RWPE2 (cell line): Measurements from ENCODE around the gene NFX1.
"Not testable (repeated sequence)": the region's sequence is repeated elsewhere in the genome, so short reads cannot be mapped to it uniquely, and the experiment has no call there.

Source experiments
- ATAC-seq: fragments of 200-7000 bp; cut with Tn5 transposase; 3 replicates; pipeline ENCODE4 v1.9.1; 2021; ENCODE audit warnings: low read depth
- DNase-seq: peaks from one replicate; pipeline ENCODE4 v3.0.0-alpha.2; 2020; ENCODE audit warnings: low spot score
- H3K27ac ChIP-seq: fragments of 450-650 bp; 2 replicates; pipeline ENCODE4 v1.5.1; 2017; ENCODE audit warnings: mild to moderate bottlenecking; ENCODE audit not compliant: poor library complexity, severe bottlenecking
- H3K27me3 ChIP-seq: fragments of 250-450 bp; sonication (Bioruptor Pico); 2 replicates; pipeline ENCODE4 v1.5.1; 2021; ENCODE audit warnings: mild to moderate bottlenecking, moderate library complexity; ENCODE audit not compliant: insufficient read depth, poor library complexity, severe bottlenecking
- H3K36me3 ChIP-seq: fragments of 250-450 bp; sonication (Bioruptor Pico); 2 replicates; pipeline ENCODE4 v1.5.1; 2020; ENCODE audit warnings: low read depth, mild to moderate bottlenecking, moderate library complexity
- H3K4me1 ChIP-seq: fragments of 250-450 bp; sonication (Bioruptor Pico); 2 replicates; pipeline ENCODE4 v1.5.1; 2021; ENCODE audit warnings: mild to moderate bottlenecking, moderate library complexity; ENCODE audit not compliant: insufficient read depth, poor library complexity, severe bottlenecking
- H3K4me3 ChIP-seq: fragments of 250-450 bp; sonication (Bioruptor Pico); 2 replicates; pipeline ENCODE4 v1.5.1; 2021; ENCODE audit warnings: mild to moderate bottlenecking, moderate library complexity; ENCODE audit not compliant: severe bottlenecking
- H3K9me3 ChIP-seq: fragments of 250-450 bp; sonication (Bioruptor Pico); 2 replicates; pipeline ENCODE4 v1.5.1; 2021; ENCODE audit warnings: mild to moderate bottlenecking, moderate library complexity; ENCODE audit not compliant: severe bottlenecking
- TF ChIP-seq, protein P1 (sequence below): fragments of 450-650 bp; IDR thresholded peaks from one replicate; pipeline ENCODE4 v1.5.1; 2017; ENCODE audit warnings: mild to moderate bottlenecking, moderate library complexity; ENCODE audit not compliant: poor library complexity, severe bottlenecking

Gene NFX1

GRCh38 chr9:33378121-33378795, 87.9 kb downstream of the NFX1 start:
- ATAC-seq (no peak), DNase-seq (no peak)
- no peak overlapping the region for H3K27ac ChIP-seq
- H3K36me3 ChIP-seq: no peaks in the 10 kb centered on the region
- TF ChIP-seq, protein P1, sequence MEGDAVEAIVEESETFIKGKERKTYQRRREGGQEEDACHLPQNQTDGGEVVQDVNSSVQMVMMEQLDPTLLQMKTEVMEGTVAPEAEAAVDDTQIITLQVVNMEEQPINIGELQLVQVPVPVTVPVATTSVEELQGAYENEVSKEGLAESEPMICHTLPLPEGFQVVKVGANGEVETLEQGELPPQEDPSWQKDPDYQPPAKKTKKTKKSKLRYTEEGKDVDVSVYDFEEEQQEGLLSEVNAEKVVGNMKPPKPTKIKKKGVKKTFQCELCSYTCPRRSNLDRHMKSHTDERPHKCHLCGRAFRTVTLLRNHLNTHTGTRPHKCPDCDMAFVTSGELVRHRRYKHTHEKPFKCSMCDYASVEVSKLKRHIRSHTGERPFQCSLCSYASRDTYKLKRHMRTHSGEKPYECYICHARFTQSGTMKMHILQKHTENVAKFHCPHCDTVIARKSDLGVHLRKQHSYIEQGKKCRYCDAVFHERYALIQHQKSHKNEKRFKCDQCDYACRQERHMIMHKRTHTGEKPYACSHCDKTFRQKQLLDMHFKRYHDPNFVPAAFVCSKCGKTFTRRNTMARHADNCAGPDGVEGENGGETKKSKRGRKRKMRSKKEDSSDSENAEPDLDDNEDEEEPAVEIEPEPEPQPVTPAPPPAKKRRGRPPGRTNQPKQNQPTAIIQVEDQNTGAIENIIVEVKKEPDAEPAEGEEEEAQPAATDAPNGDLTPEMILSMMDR: no peak
- H3K27me3 ChIP-seq: no peaks in the 10 kb centered on the region
- no peaks in the 10 kb centered on the region for H3K9me3 ChIP-seq
- H3K4me1 ChIP-seq: no peaks in the 10 kb centered on the region
- no peak overlapping the region for H3K4me3 ChIP-seq

DNA sequence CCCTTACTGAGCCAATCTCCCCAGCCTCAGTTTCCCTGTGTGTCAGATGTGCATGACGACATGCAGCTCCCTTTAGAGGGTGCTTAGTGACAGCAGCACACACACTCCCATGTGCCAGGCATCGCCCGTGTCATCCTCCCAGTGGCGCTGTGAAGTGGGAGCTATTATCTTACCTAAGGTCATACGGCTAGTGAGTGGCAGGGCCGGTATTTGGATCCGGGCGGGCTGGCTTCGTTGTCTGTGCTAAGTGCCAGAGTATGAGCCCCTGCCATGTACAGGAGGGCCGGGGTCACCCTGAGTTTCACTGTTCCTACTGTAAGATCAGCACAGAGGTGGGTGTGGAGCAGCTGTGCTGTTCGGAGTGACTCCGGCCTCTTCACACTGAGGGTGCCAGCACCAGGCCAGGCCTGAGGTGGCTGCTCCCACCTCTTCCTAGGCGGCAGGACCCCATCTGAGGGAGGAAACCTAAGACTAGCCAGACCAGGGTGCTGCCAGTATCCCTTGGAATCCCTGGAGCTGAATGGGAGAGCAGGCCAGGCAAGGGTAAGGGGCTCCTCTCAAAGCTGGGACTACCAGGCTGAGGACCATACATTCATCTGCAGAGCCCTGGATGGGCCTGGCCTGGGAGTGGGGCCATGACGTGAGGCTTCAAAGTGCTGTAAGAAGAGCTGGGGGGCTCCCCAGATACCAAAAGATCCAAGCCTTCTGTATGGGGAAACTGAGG, 89.5 kb downstream of the NFX1 start:
- Histone ChIP-seq H3K9me3 (no peaks in the 10 kb centered on the region), H3K36me3 (no peaks in the 10 kb centered on the region), H3K27ac (no peak overlapping the region), H3K4me3 (no peak overlapping the region), H3K27me3 (no peaks in the 10 kb centered on the region), H3K4me1 (no peaks in the 10 kb centered on the region)
- TF ChIP-seq, protein P1: no peak
- ATAC-seq (no peak), DNase-seq (no peak)

DNA sequence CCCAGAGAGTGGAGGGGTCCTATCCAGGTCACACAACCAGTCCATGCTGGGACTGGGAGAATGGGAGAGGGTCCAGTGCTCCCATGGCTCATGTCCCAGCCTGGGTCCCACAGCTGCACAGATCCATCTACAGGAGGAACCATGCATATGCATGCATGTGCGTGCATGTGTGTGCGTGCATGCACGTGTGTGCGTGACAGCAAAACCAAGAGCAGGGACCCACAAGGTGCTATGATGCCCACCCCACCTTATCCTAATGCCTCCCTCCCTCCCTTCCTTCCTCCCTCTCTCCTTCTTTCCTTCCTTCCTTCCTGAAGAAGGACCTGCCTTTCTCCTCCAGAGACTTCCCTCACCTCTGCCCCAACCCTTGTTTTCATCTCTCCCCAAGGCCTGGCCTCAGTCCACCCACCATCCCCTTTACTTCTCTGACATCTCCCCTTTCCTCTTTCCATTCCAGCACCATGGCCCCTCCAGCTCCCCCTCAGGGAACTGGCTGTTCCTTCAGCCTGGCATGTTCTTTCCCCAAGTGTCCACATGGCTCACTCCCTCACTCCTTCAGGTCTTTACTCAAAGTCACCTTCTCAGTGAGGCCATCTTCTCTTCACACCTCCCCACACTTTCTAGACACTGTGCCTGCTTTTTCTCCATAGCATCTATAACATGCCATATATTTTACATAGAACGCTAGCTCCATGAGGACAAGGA, 90.2 kb downstream of the NFX1 start:
- Histone ChIP-seq H3K9me3 (no peaks in the 10 kb centered on the region), H3K4me3 (no peak overlapping the region), H3K4me1 (no peaks in the 10 kb centered on the region), H3K27ac (no peak overlapping the region), H3K27me3 (no peaks in the 10 kb centered on the region), H3K36me3 (no peaks in the 10 kb centered on the region)
- ATAC-seq: no peak
- TF ChIP-seq, protein P1: no peak
- DNase-seq: no peak

GRCh38 chr9:33381231-33381791, 91.0 kb downstream of the NFX1 start:
- Histone ChIP-seq H3K36me3 (no peaks in the 10 kb centered on the region), H3K9me3 (no peaks in the 10 kb centered on the region), H3K4me1 (no peaks in the 10 kb centered on the region), H3K27me3 (no peaks in the 10 kb centered on the region), H3K4me3 (no peak overlapping the region), H3K27ac (no peak overlapping the region)
- peak; percentile 12; the same call in 1 of the 3 replicates for ATAC-seq
- no peak for DNase-seq
- TF ChIP-seq, protein P1: no peak

- H3K27me3 ChIP-seq, DNase-seq, ATAC-seq, H3K4me1 ChIP-seq, H3K27ac ChIP-seq, H3K4me3 ChIP-seq, H3K36me3 ChIP-seq, H3K9me3 ChIP-seq: not testable (repeated sequence)
Measured at GRCh38 chr9:33382397-33382796, 92.1 kb downstream of the NFX1 start.

DNA sequence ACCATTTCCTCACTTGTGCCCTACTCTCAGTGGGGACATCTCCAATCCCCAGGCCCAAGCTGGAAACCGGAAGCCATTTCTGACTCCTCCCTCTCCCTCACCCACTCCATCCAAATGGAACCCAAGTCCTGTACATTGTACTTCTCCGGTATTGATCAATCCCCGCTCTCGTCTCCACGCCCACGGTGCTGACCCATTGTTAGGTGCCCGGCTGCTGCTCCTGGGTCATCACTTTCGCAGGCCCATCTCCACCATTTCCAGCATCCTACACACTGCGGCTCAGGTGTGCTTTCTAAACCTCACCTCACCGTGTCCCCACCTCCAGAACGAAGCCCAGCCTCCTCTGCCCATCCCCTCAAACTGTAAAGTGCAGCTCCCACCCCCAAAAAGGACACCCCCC, 93.1 kb downstream of the NFX1 start:
- not testable (repeated sequence) for H3K27me3 ChIP-seq, H3K36me3 ChIP-seq, DNase-seq, H3K9me3 ChIP-seq, H3K4me3 ChIP-seq, H3K27ac ChIP-seq, ATAC-seq, H3K4me1 ChIP-seq

- DNase-seq, H3K27me3 ChIP-seq, H3K9me3 ChIP-seq, H3K4me3 ChIP-seq, H3K36me3 ChIP-seq, H3K4me1 ChIP-seq, H3K27ac ChIP-seq, ATAC-seq: not testable (repeated sequence)
Measured at GRCh38 chr9:33385536-33385935, 95.2 kb downstream of the NFX1 start.
